ENCODE data around the gene GPR142.

DNA sequence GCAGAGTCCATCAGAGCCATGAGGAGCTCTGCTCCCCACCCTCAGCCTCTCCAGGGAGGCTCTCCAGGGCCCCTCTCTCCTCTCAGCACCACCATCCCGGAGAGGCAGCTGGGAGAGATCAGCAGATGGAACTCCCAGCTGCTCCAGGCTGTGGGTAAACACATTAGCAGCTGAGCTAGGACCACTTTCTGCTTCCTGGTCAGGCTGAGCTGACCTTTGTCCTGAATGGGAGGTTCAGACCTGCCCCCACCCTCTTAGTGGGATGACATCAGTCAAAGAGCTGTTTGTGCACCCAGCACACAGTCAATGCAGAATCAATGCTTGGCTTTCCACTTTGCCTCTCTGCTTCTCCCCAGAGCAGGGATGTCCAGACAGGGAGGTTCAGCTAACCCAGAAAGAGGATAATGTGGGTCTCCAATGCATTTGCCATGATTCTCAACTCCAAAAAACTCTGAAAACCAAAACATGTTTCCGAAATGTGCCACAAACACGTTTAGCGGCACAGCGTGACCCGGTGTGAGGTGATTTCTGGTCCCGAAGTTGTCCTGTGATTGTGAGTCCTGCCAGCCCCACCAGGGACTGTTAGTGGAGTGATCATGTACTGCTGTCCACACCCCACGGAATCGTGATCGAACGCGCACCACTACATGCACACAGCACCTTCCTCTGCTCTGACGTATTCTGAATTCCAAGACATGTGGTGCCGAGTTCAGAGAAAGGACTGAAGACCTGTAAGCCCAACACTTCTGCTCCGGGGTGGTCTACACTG lies 6.7 kb downstream of the GPR142 start:
- TF ChIP-seq, protein P1, sequence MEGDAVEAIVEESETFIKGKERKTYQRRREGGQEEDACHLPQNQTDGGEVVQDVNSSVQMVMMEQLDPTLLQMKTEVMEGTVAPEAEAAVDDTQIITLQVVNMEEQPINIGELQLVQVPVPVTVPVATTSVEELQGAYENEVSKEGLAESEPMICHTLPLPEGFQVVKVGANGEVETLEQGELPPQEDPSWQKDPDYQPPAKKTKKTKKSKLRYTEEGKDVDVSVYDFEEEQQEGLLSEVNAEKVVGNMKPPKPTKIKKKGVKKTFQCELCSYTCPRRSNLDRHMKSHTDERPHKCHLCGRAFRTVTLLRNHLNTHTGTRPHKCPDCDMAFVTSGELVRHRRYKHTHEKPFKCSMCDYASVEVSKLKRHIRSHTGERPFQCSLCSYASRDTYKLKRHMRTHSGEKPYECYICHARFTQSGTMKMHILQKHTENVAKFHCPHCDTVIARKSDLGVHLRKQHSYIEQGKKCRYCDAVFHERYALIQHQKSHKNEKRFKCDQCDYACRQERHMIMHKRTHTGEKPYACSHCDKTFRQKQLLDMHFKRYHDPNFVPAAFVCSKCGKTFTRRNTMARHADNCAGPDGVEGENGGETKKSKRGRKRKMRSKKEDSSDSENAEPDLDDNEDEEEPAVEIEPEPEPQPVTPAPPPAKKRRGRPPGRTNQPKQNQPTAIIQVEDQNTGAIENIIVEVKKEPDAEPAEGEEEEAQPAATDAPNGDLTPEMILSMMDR (IDR thresholded peaks at IDR 0.05), result no peak
- no peak for TF ChIP-seq POLR2A (IDR thresholded peaks at IDR 0.05)

All from lower leg skin (tissue), 3 donors.